T-cell (primary cell): Measurements from ENCODE around the gene IL32. TPM values are rescaled to one million over a fixed set of nuclear protein-coding genes. Genes with fewer than 3 reads are reported as not detected.

Experiments used
- ATAC-seq, 4 experiments: fragments of 200-7000 bp in 3 of 4; fragments of 150-1000 bp in 1 of 4; cut with Tn5 transposase; replicated peaks in 1 of 4; 1 replicate in 3 of 4; 2 replicates in 1 of 4; pipeline ENCODE4 v1.10.0; 2021; ENCODE audit warnings: moderate library complexity in 3 of 4, mild to moderate bottlenecking in 2 of 4, moderate number of reproducible peaks in 1 of 4
- CTCF ChIA-PET, 2 donors: fragments of 300-600 bp; sonication (Branson Sonifier 250); formaldehyde crosslinking; loops; one replicate each; lab custom pipeline; 2022; ENCODE audit warnings: antibody characterized with exemption in 2 of 2; lab: Charles Lee
- POLR2A ChIA-PET, 2 donors: fragments of 300-600 bp; sonication (Branson Sonifier 250); formaldehyde crosslinking; loops; one replicate each; lab custom pipeline; 2022; ENCODE audit warnings: antibody characterized with exemption in 2 of 2; lab: Charles Lee
- DNase-seq, 35 experiments: peaks; one replicate each; pipeline versions ENCODE4 v3.0.0 to v3.0.0-alpha.2; 2013 to 2023
- H3K27ac ChIP-seq: one replicate; pipeline ENCODE4 v1.5.1; 2013; ENCODE audit warnings: low read length
- H3K27me3 ChIP-seq, 2 experiments: replicated peaks in 1 of 2; 1 replicate in 1 of 2; 2 replicates in 1 of 2; pipeline versions ENCODE4 v1.6.1 to v1.7.0; 2013; ENCODE audit warnings: low read length in 1 of 2, mixed read lengths in 1 of 2; ENCODE audit not compliant: control insufficient read depth in 2 of 2, insufficient read depth in 2 of 2; ENCODE audit errors: extremely low read depth in 1 of 2
- H3K36me3 ChIP-seq, 2 donors: 1 replicate in 1 of 2; 2 replicates in 1 of 2; pipeline versions ENCODE4 v1.6.1 to v1.7.0; 2013; ENCODE audit warnings: low read length in 1 of 2; ENCODE audit not compliant: control insufficient read depth in 2 of 2, insufficient read depth in 1 of 2; ENCODE audit errors: extremely low read depth in 1 of 2
- H3K4me1 ChIP-seq, 2 experiments: 1 replicate in 1 of 2; 2 replicates in 1 of 2; pipeline versions ENCODE4 v1.6.1 to v1.7.0; 2013; ENCODE audit warnings: low read length in 2 of 2, mixed read lengths in 1 of 2; ENCODE audit not compliant: insufficient read depth in 2 of 2, control insufficient read depth in 1 of 2; ENCODE audit errors: extremely low read depth in 1 of 2
- H3K4me3 ChIP-seq, 2 donors: 1 replicate in 1 of 2; 2 replicates in 1 of 2; pipeline versions ENCODE4 v1.5.1 to v1.7.0; 2013; ENCODE audit warnings: mild to moderate bottlenecking in 2 of 2, low read length in 1 of 2, moderate library complexity in 1 of 2; ENCODE audit not compliant: control insufficient read depth in 1 of 2; ENCODE audit errors: extremely low read depth in 1 of 2
- H3K9me3 ChIP-seq: 2 replicates; pipeline ENCODE4 v1.7.0; 2013
- H3K27ac Mint-ChIP-seq, 2 donors: one replicate each; pipeline ENCODE4 v1.8.0; 2020 to 2021; ENCODE audit warnings: mild to moderate bottlenecking in 2 of 2, mixed read lengths in 2 of 2
- H3K27me3 Mint-ChIP-seq, 2 donors: one replicate each; pipeline ENCODE4 v1.8.0; 2021 to 2022; ENCODE audit warnings: mixed read lengths in 2 of 2
- H3K36me3 Mint-ChIP-seq: one replicate; pipeline ENCODE4 v1.8.0; 2021; ENCODE audit warnings: mixed read lengths
- H3K4me1 Mint-ChIP-seq, 3 donors: one replicate each; pipeline ENCODE4 v1.8.0; 2020 to 2022; ENCODE audit warnings: mixed read lengths in 3 of 3, mild to moderate bottlenecking in 1 of 3
- H3K4me3 Mint-ChIP-seq, 3 donors: one replicate each; pipeline ENCODE4 v1.8.0; 2020 to 2022; ENCODE audit warnings: mild to moderate bottlenecking in 3 of 3, mixed read lengths in 3 of 3, moderate library complexity in 3 of 3
- H3K9me3 Mint-ChIP-seq, 3 donors: one replicate each; pipeline ENCODE4 v1.8.0; 2020 to 2022; ENCODE audit warnings: mixed read lengths in 3 of 3
- WGBS: methylation state at CpG from one replicate; pipeline ENCODE4 v1.1.5; 2013; ENCODE audit warnings: missing lambda C conversion rate; ENCODE audit not compliant: insufficient coverage; 5-methylcytosine and 5-hydroxymethylcytosine counted together
- total RNA-seq, 35 experiments: library from RNA in 6 of 35; stranded (reverse) in 6 of 35; fragments of 120-200 nt in 1 of 35; gene quantifications; one replicate each; pipeline versions ENCODE4 v1.2.1 to v1.2.4 and lab custom pipeline; 2013 to 2026

Gene IL32
- total RNA-seq, 5 donors from 2014 or later (not counting 1 experiment from before 2014, with no cell fraction given), result 736 to 1,200 (median 999) TPM

DNA sequence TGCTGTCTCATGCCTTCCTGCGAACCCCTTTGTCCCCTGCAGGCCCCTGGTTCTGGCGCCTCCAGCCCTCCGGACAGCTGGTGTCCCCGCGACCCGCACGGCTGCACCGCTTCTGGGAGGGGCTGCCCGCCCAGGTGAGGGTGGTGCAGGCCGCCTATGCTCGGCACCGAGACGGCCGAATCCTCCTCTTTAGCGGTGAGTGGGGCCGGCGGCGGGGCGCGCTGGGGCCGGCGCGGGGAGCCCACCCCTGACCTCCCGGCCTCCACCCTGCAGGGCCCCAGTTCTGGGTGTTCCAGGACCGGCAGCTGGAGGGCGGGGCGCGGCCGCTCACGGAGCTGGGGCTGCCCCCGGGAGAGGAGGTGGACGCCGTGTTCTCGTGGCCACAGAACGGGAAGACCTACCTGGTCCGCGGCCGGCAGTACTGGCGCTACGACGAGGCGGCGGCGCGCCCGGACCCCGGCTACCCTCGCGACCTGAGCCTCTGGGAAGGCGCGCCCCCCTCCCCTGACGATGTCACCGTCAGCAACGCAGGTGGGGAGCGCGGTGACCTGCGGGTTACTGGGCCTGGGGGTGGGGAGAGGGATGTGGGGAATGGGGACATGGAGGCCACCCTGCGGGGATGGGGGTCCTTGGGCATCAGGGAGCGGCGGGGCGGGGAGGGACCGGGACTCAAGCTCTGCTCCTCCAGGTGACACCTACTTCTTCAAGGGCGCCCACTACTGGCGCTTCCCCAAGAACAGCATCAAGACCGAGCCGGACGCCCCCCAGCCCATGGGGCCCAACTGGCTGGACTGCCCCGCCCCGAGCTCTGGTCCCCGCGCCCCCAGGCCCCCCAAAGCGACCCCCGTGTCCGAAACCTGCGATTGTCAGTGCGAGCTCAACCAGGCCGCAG lies 7.1 kb upstream of the IL32 start:
- H3K4me1 Mint-ChIP-seq, result peaks cover 49 to 67% (median 52%) of the 10 kb centered on the region in 3 donors
- no peaks in the 10 kb centered on the region for H3K27me3 Mint-ChIP-seq
- H3K4me3 Mint-ChIP-seq, result peak overlapping the region; percentile 83 to 88 (median 87)
- H3K27ac ChIP-seq, result peak overlapping the region; percentile 74
- ChIA-PET POLR2A (interaction anchor here (0.6 to 0.8 kb wide), 3 partner anchors 71 to 151 kb away, joined by 3 to 7 read pairs (median 6); no protein-coding TSS in a partner anchor), CTCF (interaction anchor here (0.6 to 2.9 kb wide), 13 partner anchors 16 to 451 kb away, joined by 3 to 39 read pairs (median 4); partner anchors contain the start of gene ZNF213 (in 1 of the 2))
- H3K36me3 ChIP-seq, result peaks cover 5 to 7% of the 10 kb centered on the region in 2 donors
- H3K27me3 ChIP-seq, result no peaks in the 10 kb centered on the region
- H3K9me3 Mint-ChIP-seq, result no peaks in the 10 kb centered on the region
- peak overlapping the region; percentile 75 to 83 for H3K27ac Mint-ChIP-seq
- H3K36me3 Mint-ChIP-seq, result peaks cover 13% of the 10 kb centered on the region
- H3K4me1 ChIP-seq, result peaks cover 13 to 59% of the 10 kb centered on the region in 2 experiments
- no peaks in the 10 kb centered on the region for H3K9me3 ChIP-seq
- WGBS, result 8% methylated on average over 72 of the region's 77 CpGs
- DNase-seq, result peak in 22 of 35 experiments; percentile 34 to 73 (median 46)
- peak overlapping the region; percentile 80 to 91 for H3K4me3 ChIP-seq
- ATAC-seq, result peak; percentile 58 to 65 (median 60)

DNA sequence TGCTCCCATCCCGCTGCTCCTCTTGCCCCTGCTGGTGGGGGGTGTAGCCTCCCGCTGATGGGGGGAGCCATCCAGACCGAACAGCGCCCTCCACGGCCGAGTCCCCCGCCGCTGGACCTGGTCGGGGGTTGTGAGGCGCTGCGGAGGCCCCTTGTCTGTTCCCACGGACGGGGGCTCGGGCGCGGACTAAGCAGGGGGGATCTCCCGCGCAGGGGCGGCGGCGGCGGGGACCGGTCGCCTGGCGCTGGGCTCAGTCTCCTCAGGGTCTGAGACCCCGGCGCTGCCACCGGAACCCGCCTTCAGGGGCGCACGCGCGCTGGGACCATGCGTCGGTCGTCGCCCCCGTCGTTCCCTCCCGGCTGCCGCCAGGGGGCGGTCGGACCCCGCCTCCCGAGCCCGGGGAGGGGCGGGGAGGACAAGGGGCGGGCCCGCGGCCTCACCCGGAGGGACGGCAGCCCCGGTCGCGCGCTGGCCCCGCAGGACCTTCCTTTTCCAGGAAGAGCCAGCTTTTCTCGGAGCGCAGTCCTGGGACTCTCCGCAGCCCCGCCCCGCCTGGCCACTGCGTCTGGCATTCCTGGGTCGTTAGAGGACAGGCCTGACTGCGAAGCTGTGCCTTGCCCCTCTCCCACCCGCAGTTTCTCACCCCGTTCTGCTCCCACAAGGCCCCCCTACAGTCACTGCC lies 6.3 kb upstream of the IL32 start:
- H3K36me3 Mint-ChIP-seq, result peaks cover 7% of the 10 kb centered on the region
- under 1% methylated on average over 64 of the region's 67 CpGs for WGBS
- Histone ChIP-seq H3K9me3 (no peaks in the 10 kb centered on the region), H3K4me3 (peak overlapping the region; percentile 80 to 91), H3K4me1 (peaks cover 13 to 61% of the 10 kb centered on the region in 2 experiments), H3K36me3 (peaks cover 3 to 5% of the 10 kb centered on the region in 2 donors), H3K27ac (peak overlapping the region; percentile 74), H3K27me3 (no peaks in the 10 kb centered on the region)
- no peaks in the 10 kb centered on the region for H3K9me3 Mint-ChIP-seq
- peaks cover 47 to 69% (median 54%) of the 10 kb centered on the region in 3 donors for H3K4me1 Mint-ChIP-seq
- H3K4me3 Mint-ChIP-seq, result peak overlapping the region; percentile 83 to 88 (median 87)
- H3K27me3 Mint-ChIP-seq, result no peaks in the 10 kb centered on the region
- CTCF ChIA-PET, result interaction anchor here (0.6 to 2.9 kb wide), 13 partner anchors 16 to 450 kb away, joined by 3 to 39 read pairs (median 4); partner anchors contain the start of gene ZNF213 (in 1 of the 2)
- DNase-seq (peak; percentile 59 to 94 (median 80)), ATAC-seq (peak; percentile 85 to 90 (median 88))
- H3K27ac Mint-ChIP-seq, result peak overlapping the region; percentile 91 to 93
- POLR2A ChIA-PET, result interaction anchor here (0.5 to 0.8 kb wide), 3 partner anchors 43 to 72 kb away, joined by 3 to 7 read pairs (median 6); no protein-coding TSS in a partner anchor

- H3K36me3 Mint-ChIP-seq, result peaks cover 5% of the 10 kb centered on the region
These were observed 5.7 kb upstream of the IL32 start for GRCh38 chr16:3059723-3060242.

DNA sequence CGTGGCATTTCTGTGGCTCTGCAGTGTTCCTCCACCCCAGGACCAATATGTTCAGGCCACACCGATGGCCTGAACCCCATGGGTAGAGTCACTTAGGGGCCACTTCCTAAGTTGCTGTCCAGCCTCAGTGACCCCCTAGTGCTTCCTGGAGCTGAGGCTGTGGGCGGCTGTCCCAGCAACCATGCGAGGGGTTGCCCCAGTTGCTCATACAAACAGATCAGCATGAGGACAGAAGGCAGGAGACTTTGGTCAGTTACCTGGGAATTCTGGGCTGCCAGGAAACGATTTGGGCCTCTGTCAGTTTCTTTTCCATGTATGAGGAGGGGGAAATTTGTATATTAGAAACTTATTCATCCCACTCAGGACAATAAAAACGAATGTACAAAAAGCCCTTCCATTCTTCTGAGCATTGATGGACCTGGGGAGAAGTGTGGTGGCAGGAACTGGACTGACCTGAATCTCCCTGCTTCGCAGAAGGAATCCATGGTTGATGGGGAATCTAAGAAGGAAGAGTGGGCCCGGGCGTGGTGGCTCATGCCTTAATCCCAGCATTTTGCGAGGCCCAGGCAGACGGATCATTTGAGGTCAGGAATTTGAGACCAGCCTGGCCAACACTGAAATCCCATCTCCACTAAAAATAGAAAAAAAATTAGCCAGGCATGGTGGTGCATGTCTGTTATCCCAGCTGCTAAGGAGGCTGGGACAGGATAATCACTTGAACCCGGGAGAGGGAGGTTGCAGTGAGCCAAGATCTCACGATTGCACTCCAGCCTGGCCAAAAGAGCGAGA lies 4.9 kb upstream of the IL32 start:
- no peak for DNase-seq

More at GRCh38 chr16:3059723-3060242, 5.7 kb upstream of the IL32 start:
- H3K27me3 ChIP-seq, result no peaks in the 10 kb centered on the region
- CTCF ChIA-PET, result interaction anchor here (0.6 to 2.9 kb wide), 7 partner anchors 16 to 75 kb away, joined by 3 to 39 read pairs (median 4); partner anchors contain the start of gene ZNF213 (in 1 of the 2)
- DNase-seq (no peak), ATAC-seq (no peak)
- H3K9me3 ChIP-seq, result no peaks in the 10 kb centered on the region
- H3K36me3 ChIP-seq, result peaks cover 3 to 5% of the 10 kb centered on the region in 2 donors
- Mint-ChIP-seq H3K4me1 (peaks cover 46 to 68% (median 54%) of the 10 kb centered on the region in 3 donors), H3K27ac (peak overlapping the region; percentile 91 to 93), H3K9me3 (no peaks in the 10 kb centered on the region), H3K27me3 (no peaks in the 10 kb centered on the region), H3K4me3 (peak overlapping the region; percentile 78 to 88 (median 82))
- peak overlapping the region; percentile 73 for H3K27ac ChIP-seq
- POLR2A ChIA-PET, result interaction anchor here in 1 of 2 donors (0.5 kb wide), 1 partner anchor 42 kb away, joined by 6 read pairs; no protein-coding TSS in a partner anchor
- 28% methylated on average over 2 of the region's 9 CpGs for WGBS
- H3K4me3 ChIP-seq, result peak overlapping the region; percentile 61 to 91
- peaks cover 12 to 63% of the 10 kb centered on the region in 2 experiments for H3K4me1 ChIP-seq

DNA sequence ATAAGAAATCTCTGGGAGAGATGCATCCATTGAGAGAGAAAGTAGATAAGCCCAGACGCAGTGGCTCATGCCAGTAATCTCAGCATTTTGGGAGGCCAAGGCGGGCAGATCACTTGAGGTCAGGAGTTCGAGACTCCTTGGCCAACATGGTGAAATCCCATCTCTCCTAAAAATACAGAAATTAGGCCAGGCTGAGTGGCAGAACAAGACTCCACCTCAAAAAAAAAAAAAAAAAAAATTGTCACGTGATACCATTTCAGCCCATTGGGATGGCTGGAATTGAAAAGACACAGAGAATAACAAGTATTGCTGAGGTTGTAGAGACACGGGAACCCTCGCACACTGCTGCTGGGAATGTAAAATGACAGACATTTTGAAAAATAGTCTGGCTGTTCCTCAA lies 2.9 kb upstream of the IL32 start:
- no CpG with 5 or more reads among the region's 6 CpGs for WGBS

More for the DNA sequence above, 4.9 kb upstream of the IL32 start:
- Mint-ChIP-seq H3K4me1 (peaks cover 44 to 68% (median 49%) of the 10 kb centered on the region in 3 donors), H3K27ac (peak overlapping the region; percentile 91 to 93), H3K36me3 (peaks cover 1% of the 10 kb centered on the region), H3K27me3 (no peaks in the 10 kb centered on the region), H3K9me3 (no peaks in the 10 kb centered on the region), H3K4me3 (peak overlapping the region; percentile 78 to 88 (median 82))
- Histone ChIP-seq H3K4me3 (no peak overlapping the region), H3K4me1 (peaks cover 7 to 63% of the 10 kb centered on the region in 2 experiments), H3K27ac (peak overlapping the region; percentile 12), H3K36me3 (peaks cover 2% of the 10 kb centered on the region in 2 donors), H3K27me3 (no peaks in the 10 kb centered on the region), H3K9me3 (no peaks in the 10 kb centered on the region)
- ChIA-PET CTCF (interaction anchor here (0.6 to 2.9 kb wide), 4 partner anchors 68 to 773 kb away, joined by 3 to 39 read pairs (median 10); partner anchors contain the start of gene ZNF213 (in 1 of the 2)), POLR2A (no interaction called here)
- WGBS, result 100% methylated on average over 2 of the region's 14 CpGs
- no peak for ATAC-seq

More for the DNA sequence above, 2.9 kb upstream of the IL32 start:
- peak overlapping the region in 1 of 3 donors; percentile 97 for H3K4me3 Mint-ChIP-seq
- no peaks in the 10 kb centered on the region for H3K9me3 Mint-ChIP-seq
- DNase-seq (no peak), ATAC-seq (no peak)
- H3K27me3 Mint-ChIP-seq, result no peaks in the 10 kb centered on the region
- peaks cover 39 to 60% (median 49%) of the 10 kb centered on the region in 3 donors for H3K4me1 Mint-ChIP-seq
- POLR2A ChIA-PET, result no interaction called here
- Histone ChIP-seq H3K4me3 (no peak overlapping the region), H3K27me3 (no peaks in the 10 kb centered on the region), H3K9me3 (no peaks in the 10 kb centered on the region), H3K27ac (no peak overlapping the region), H3K4me1 (peaks cover 7 to 50% of the 10 kb centered on the region in 2 experiments), H3K36me3 (peaks cover 0 to 2% of the 10 kb centered on the region in 2 donors)
- H3K36me3 Mint-ChIP-seq, result peaks cover 10% of the 10 kb centered on the region
- CTCF ChIA-PET, result interaction anchor here in 1 of 2 donors (1.8 to 1.9 kb wide), 2 partner anchors 15 to 67 kb away, joined by 4 to 6 read pairs; no protein-coding TSS in a partner anchor
- peak overlapping the region; percentile 35 to 75 for H3K27ac Mint-ChIP-seq
